ENCODE measurements around the gene ZBTB20.

- no peak for TF ChIP-seq EP300 (IDR thresholded peaks at IDR 0.05)
- no peak for TF ChIP-seq CTCF (IDR thresholded peaks at IDR 0.05)
Observed at GRCh38 chr3:114587986-114588385, 559.1 kb downstream of the ZBTB20 start.

Measured in esophagus muscularis mucosa (tissue), 3 donors.